ENCODE data around the gene ZNF883. TPM values are rescaled to one million over a fixed set of nuclear protein-coding genes. Genes with fewer than 3 reads are reported as not detected.

The ZNF883 gene
- total RNA-seq, 2 experiments from 2014 or later: 0.35 to 0.42 TPM

GRCh38 chr9:112971415-112971814 is 40.6 kb downstream of the ZNF883 start:
- Mint-ChIP-seq H3K4me3 (no peak overlapping the region), H3K4me1 (no peaks in the 10 kb centered on the region), H3K9me3 (peaks cover 5% of the 10 kb centered on the region), H3K27ac (no peak overlapping the region), H3K27me3 (peaks cover 6% of the 10 kb centered on the region), H3K36me3 (ENCODE audit: low read depth) (no peaks in the 10 kb centered on the region)
- CTCF ChIA-PET: interaction anchor here (1.1 kb wide), 1 partner anchor 17 kb away, joined by 3 read pairs; no protein-coding TSS in a partner anchor
- no peak for DNase-seq
- POLR2A ChIA-PET: no interaction called here

- H3K27me3 Mint-ChIP-seq: peaks cover 6% of the 10 kb centered on the region
- ChIA-PET POLR2A (no interaction called here), CTCF (no interaction called here)
- no peak overlapping the region for H3K27ac Mint-ChIP-seq
- H3K9me3 Mint-ChIP-seq: peaks cover 5% of the 10 kb centered on the region
- H3K4me1 Mint-ChIP-seq: no peaks in the 10 kb centered on the region
- H3K4me3 Mint-ChIP-seq: no peak overlapping the region
- no peaks in the 10 kb centered on the region for H3K36me3 Mint-ChIP-seq (ENCODE audit: low read depth)
- no peak for DNase-seq
Measured at GRCh38 chr9:112970939-112971338, 41.1 kb downstream of the ZNF883 start.

GRCh38 chr9:112969730-112970129 is 42.3 kb downstream of the ZNF883 start:
- DNase-seq: no peak
- ChIA-PET POLR2A (no interaction called here), CTCF (no interaction called here)
- Mint-ChIP-seq H3K27ac (no peak overlapping the region), H3K4me1 (no peaks in the 10 kb centered on the region), H3K27me3 (peaks cover 6% of the 10 kb centered on the region), H3K9me3 (peaks cover 2% of the 10 kb centered on the region), H3K4me3 (no peak overlapping the region), H3K36me3 (ENCODE audit: low read depth) (no peaks in the 10 kb centered on the region)

- POLR2A ChIA-PET: no interaction called here
- Mint-ChIP-seq H3K27me3 (peaks cover 5% of the 10 kb centered on the region), H3K27ac (no peak overlapping the region), H3K36me3 (ENCODE audit: low read depth) (no peaks in the 10 kb centered on the region), H3K4me1 (no peaks in the 10 kb centered on the region), H3K4me3 (no peak overlapping the region), H3K9me3 (peaks cover 3% of the 10 kb centered on the region)
- DNase-seq: no peak
- CTCF ChIA-PET: interaction anchor here (1.1 kb wide), 1 partner anchor 16 kb away, joined by 3 read pairs; no protein-coding TSS in a partner anchor
Measured at GRCh38 chr9:112955550-112955949, 56.4 kb downstream of the ZNF883 start.

- H3K4me3 Mint-ChIP-seq: no peak overlapping the region
- H3K9me3 Mint-ChIP-seq: peaks cover 11% of the 10 kb centered on the region
- H3K27me3 Mint-ChIP-seq: peaks cover 2% of the 10 kb centered on the region
- H3K36me3 Mint-ChIP-seq (ENCODE audit: low read depth): no peaks in the 10 kb centered on the region
- H3K27ac Mint-ChIP-seq: no peak overlapping the region
- CTCF ChIA-PET: no interaction called here
- POLR2A ChIA-PET: no interaction called here
- no peaks in the 10 kb centered on the region for H3K4me1 Mint-ChIP-seq
- no peak for DNase-seq
Measured at GRCh38 chr9:112945620-112946208, 66.3 kb downstream of the ZNF883 start.

- Mint-ChIP-seq H3K27me3 (peaks cover 5% of the 10 kb centered on the region), H3K9me3 (no peaks in the 10 kb centered on the region), H3K4me3 (no peak overlapping the region), H3K27ac (no peak overlapping the region), H3K4me1 (no peaks in the 10 kb centered on the region), H3K36me3 (ENCODE audit: low read depth) (no peaks in the 10 kb centered on the region)
- ChIA-PET CTCF (interaction anchor here (1.3 kb wide), 1 partner anchor 16 kb away, joined by 6 read pairs; no protein-coding TSS in a partner anchor), POLR2A (no interaction called here)
- no peak for DNase-seq
Measured at GRCh38 chr9:112939418-112939817, 72.6 kb downstream of the ZNF883 start.

GRCh38 chr9:112933696-112934095 is 78.3 kb downstream of the ZNF883 start:
- POLR2A ChIA-PET: no interaction called here
- H3K4me1 Mint-ChIP-seq: no peaks in the 10 kb centered on the region
- no peaks in the 10 kb centered on the region for H3K9me3 Mint-ChIP-seq
- H3K27me3 Mint-ChIP-seq: peaks cover 12% of the 10 kb centered on the region
- no peaks in the 10 kb centered on the region for H3K36me3 Mint-ChIP-seq (ENCODE audit: low read depth)
- no peak overlapping the region for H3K4me3 Mint-ChIP-seq
- DNase-seq: no peak
- CTCF ChIA-PET: interaction anchor here (0.9 kb wide), 1 partner anchor 17 kb away, joined by 3 read pairs; no protein-coding TSS in a partner anchor
- H3K27ac Mint-ChIP-seq: no peak overlapping the region

GRCh38 chr9:112925058-112925641 is 86.8 kb downstream of the ZNF883 start:
- Mint-ChIP-seq H3K9me3 (no peaks in the 10 kb centered on the region), H3K27me3 (peaks cover 22% of the 10 kb centered on the region), H3K27ac (no peak overlapping the region), H3K36me3 (ENCODE audit: low read depth) (no peaks in the 10 kb centered on the region), H3K4me3 (no peak overlapping the region), H3K4me1 (no peaks in the 10 kb centered on the region)
- ChIA-PET CTCF (no interaction called here), POLR2A (no interaction called here)
- no peak for DNase-seq

- ChIA-PET POLR2A (no interaction called here), CTCF (no interaction called here)
- Mint-ChIP-seq H3K27ac (no peak overlapping the region), H3K36me3 (ENCODE audit: low read depth) (no peaks in the 10 kb centered on the region), H3K27me3 (peaks cover 28% of the 10 kb centered on the region), H3K9me3 (no peaks in the 10 kb centered on the region), H3K4me1 (no peaks in the 10 kb centered on the region), H3K4me3 (no peak overlapping the region)
- no peak for DNase-seq
Measured at GRCh38 chr9:112921549-112921948, 90.4 kb downstream of the ZNF883 start.

- H3K27ac Mint-ChIP-seq: no peak overlapping the region
- no peak for DNase-seq
- no peaks in the 10 kb centered on the region for H3K4me1 Mint-ChIP-seq
- H3K9me3 Mint-ChIP-seq: no peaks in the 10 kb centered on the region
- POLR2A ChIA-PET: no interaction called here
- peaks cover 21% of the 10 kb centered on the region for H3K27me3 Mint-ChIP-seq
- CTCF ChIA-PET: interaction anchor here (0.6 kb wide), 1 partner anchor 20 kb away, joined by 3 read pairs; no protein-coding TSS in a partner anchor
- H3K36me3 Mint-ChIP-seq (ENCODE audit: low read depth): no peaks in the 10 kb centered on the region
- no peak overlapping the region for H3K4me3 Mint-ChIP-seq
Measured at GRCh38 chr9:112917987-112918362, 94.0 kb downstream of the ZNF883 start.

GRCh38 chr9:112917047-112917986 is 94.7 kb downstream of the ZNF883 start:
- Mint-ChIP-seq H3K9me3 (no peaks in the 10 kb centered on the region), H3K4me3 (no peak overlapping the region), H3K27ac (no peak overlapping the region), H3K27me3 (peaks cover 21% of the 10 kb centered on the region), H3K4me1 (no peaks in the 10 kb centered on the region), H3K36me3 (ENCODE audit: low read depth) (no peaks in the 10 kb centered on the region)
- CTCF ChIA-PET: interaction anchor here (0.6 to 1.7 kb wide), 2 partner anchors 17 to 20 kb away, joined by 3 read pairs; no protein-coding TSS in a partner anchor
- POLR2A ChIA-PET: no interaction called here
- DNase-seq: no peak

- H3K4me1 Mint-ChIP-seq: no peaks in the 10 kb centered on the region
- no peaks in the 10 kb centered on the region for H3K36me3 Mint-ChIP-seq (ENCODE audit: low read depth)
- ChIA-PET CTCF (no interaction called here), POLR2A (no interaction called here)
- H3K27me3 Mint-ChIP-seq: peaks cover 13% of the 10 kb centered on the region
- DNase-seq: no peak
- no peak overlapping the region for H3K4me3 Mint-ChIP-seq
- no peak overlapping the region for H3K27ac Mint-ChIP-seq
- H3K9me3 Mint-ChIP-seq: no peaks in the 10 kb centered on the region
Measured at GRCh38 chr9:112914524-112914923, 97.5 kb downstream of the ZNF883 start.

GRCh38 chr9:112913326-112913725 is 98.7 kb downstream of the ZNF883 start:
- no peak overlapping the region for H3K4me3 Mint-ChIP-seq
- H3K27ac Mint-ChIP-seq: no peak overlapping the region
- H3K9me3 Mint-ChIP-seq: no peaks in the 10 kb centered on the region
- ChIA-PET POLR2A (no interaction called here), CTCF (interaction anchor here (0.6 to 2.9 kb wide), 2 partner anchors 10 to 16 kb away, joined by 3 to 8 read pairs; no protein-coding TSS in a partner anchor)
- peaks cover 13% of the 10 kb centered on the region for H3K27me3 Mint-ChIP-seq
- H3K36me3 Mint-ChIP-seq (ENCODE audit: low read depth): no peaks in the 10 kb centered on the region
- no peak for DNase-seq
- no peaks in the 10 kb centered on the region for H3K4me1 Mint-ChIP-seq
